A549 (cell line): Measurements from ENCODE around the gene SEC22A.

Experiments
- CBX8 ChIP-seq: fragments of 200-600 bp; sonication (generic); IDR thresholded peaks from 2 replicates; pipeline ENCODE4 v1.6.1; 2016
- CTCF ChIP-seq: fragments of >200 bp; sonication (Bioruptor Twin); formaldehyde crosslinking; IDR thresholded peaks from 3 replicates; pipeline ENCODE4 v1.5.1; 2016
- FOSL2 ChIP-seq, 2 experiments: fragments of 450-650 bp in 1 of 2; fragments of >200 bp in 1 of 2; sonication (Bioruptor Twin) in 1 of 2; formaldehyde crosslinking; IDR thresholded peaks; 2 replicates each; pipeline versions ENCODE4 v1.5.0 to v1.6.1; 2016 to 2020; ENCODE audit warnings: mild to moderate bottlenecking in 1 of 2, moderate library complexity in 1 of 2
- JUN ChIP-seq, 2 experiments: fragments of >200 bp; sonication (Bioruptor Twin); formaldehyde crosslinking; IDR thresholded peaks; 2 replicates in 1 of 2; 3 replicates in 1 of 2; pipeline ENCODE4 v1.6.1; 2016 to 2017
- MAFK ChIP-seq: fragments of 450-650 bp; IDR thresholded peaks from 2 replicates; pipeline ENCODE4 v1.6.1; 2014; ENCODE audit not compliant: partially characterized antibody
- MAZ ChIP-seq: fragments of 150-350 bp; IDR thresholded peaks from 2 replicates; pipeline ENCODE4 v1.6.1; 2014; ENCODE audit warnings: antibody characterized with exemption, low read depth, low read length, borderline replicate concordance
- PHF8 ChIP-seq: fragments of 200-600 bp; sonication (generic); IDR thresholded peaks from 2 replicates; pipeline ENCODE4 v1.6.1; 2016; ENCODE audit warnings: low read depth, mild to moderate bottlenecking, antibody characterized with exemption, moderate library complexity, borderline replicate concordance
- RAD21 ChIP-seq, 2 experiments: fragments of >200 bp in 1 of 2; sonication (Bioruptor Twin) in 1 of 2; formaldehyde crosslinking in 1 of 2; IDR thresholded peaks in 1 of 2; conservative IDR thresholded peaks in 1 of 2; 2 replicates in 1 of 2; 3 replicates in 1 of 2; pipeline ENCODE4 v1.6.1; 2012 to 2018; ENCODE audit warnings: inconsistent platforms in 1 of 2
- RNF2 ChIP-seq: fragments of 200-600 bp; sonication (generic); IDR thresholded peaks from 2 replicates; pipeline ENCODE4 v1.6.1; 2016; ENCODE audit warnings: low read depth, mild to moderate bottlenecking, antibody characterized with exemption, moderate library complexity, borderline replicate concordance
- ZC3H11A ChIP-seq: fragments of 450-650 bp; IDR thresholded peaks from 2 replicates; pipeline ENCODE4 v1.6.1; 2014; ENCODE audit warnings: antibody characterized with exemption, mild to moderate bottlenecking
- ZFP36 ChIP-seq: fragments of 450-650 bp; IDR thresholded peaks from 2 replicates; pipeline ENCODE4 v1.6.1; 2014; ENCODE audit warnings: borderline replicate concordance; ENCODE audit not compliant: partially characterized antibody

- TF ChIP-seq MAZ (no peak), MAFK (no peak), RAD21 (conservative IDR thresholded peaks at IDR 0.05 in 1 of 2, IDR thresholded peaks at IDR 0.05 in 1 of 2) (no peak), CTCF (no peak), PHF8 (no peak), ZFP36 (no peak), RNF2 (no peak), CBX8 (no peak), JUN (IDR thresholded peaks at IDR 0.05) (no peak), ZC3H11A (no peak), FOSL2 (IDR thresholded peaks at IDR 0.05) (no peak), FOSL2 (CRISPR knock-in tag; IDR thresholded peaks at IDR 0.05) (no peak)
Observed at GRCh38 chr3:123236902-123237301, 35.2 kb downstream of the SEC22A start.
